ENCODE measurements around the gene DNAJC25. TPM values are rescaled to one million over a fixed set of nuclear protein-coding genes. Genes with fewer than 3 reads are reported as not detected.
"Not testable (repeated sequence)": the region's sequence is repeated elsewhere in the genome, so short reads cannot be mapped to it uniquely, and the experiment has no call there.

Gene DNAJC25
- total RNA-seq, 1 experiment from 2014 or later, result 10.3 TPM

- DNase-seq (ENCODE audit: low spot score), result no peak
These were observed 32.2 kb downstream of the DNAJC25 start for GRCh38 chr9:111663301-111663823.

- DNase-seq (ENCODE audit: low spot score), result no peak
These were observed 37.0 kb downstream of the DNAJC25 start for GRCh38 chr9:111668026-111668573.

- DNase-seq (ENCODE audit: low spot score), result not testable (repeated sequence)
These were observed 37.5 kb downstream of the DNAJC25 start for GRCh38 chr9:111668601-111669000.

- DNase-seq (ENCODE audit: low spot score), result no peak
These were observed 43.2 kb downstream of the DNAJC25 start for GRCh38 chr9:111674319-111674718.

- DNase-seq (ENCODE audit: low spot score), result no peak
These were observed 45.0 kb downstream of the DNAJC25 start for GRCh38 chr9:111676116-111676515.

GRCh38 chr9:111678293-111678692 is 47.2 kb downstream of the DNAJC25 start:
- no peak for DNase-seq (ENCODE audit: low spot score)

GRCh38 chr9:111679199-111679598 is 48.1 kb downstream of the DNAJC25 start:
- no peak for DNase-seq (ENCODE audit: low spot score)

- DNase-seq (ENCODE audit: low spot score), result no peak
These were observed 52.3 kb downstream of the DNAJC25 start for GRCh38 chr9:111683392-111683791.

GRCh38 chr9:111691672-111692329 is 60.7 kb downstream of the DNAJC25 start:
- DNase-seq (ENCODE audit: low spot score), result peak; percentile 36

GRCh38 chr9:111696796-111697195 is 65.7 kb downstream of the DNAJC25 start:
- DNase-seq (ENCODE audit: low spot score), result no peak

- DNase-seq (ENCODE audit: low spot score), result no peak
These were observed 69.6 kb downstream of the DNAJC25 start for GRCh38 chr9:111700776-111701175.

Other genes starting within 250 kb of the DNAJC25 start
- gene ECPAS, start 147.0 kb upstream of the DNAJC25 start, total RNA-seq (2014; rRNA removed; shearing (Covaris generic)), result 43.9 and 44.8 TPM in 2 replicates
- 0.21 TPM in 1 of 2 replicates, not detected in the other for gene ZNF483, start 106.2 kb upstream of the DNAJC25 start, total RNA-seq (2014; rRNA removed; shearing (Covaris generic))
- 452 and 554 TPM in 2 replicates for gene PTGR1, start 31.7 kb upstream of the DNAJC25 start, total RNA-seq (2014; rRNA removed; shearing (Covaris generic))
- 134 and 146 TPM in 2 replicates for gene GNG10, start 30.3 kb downstream of the DNAJC25 start, total RNA-seq (2014; rRNA removed; shearing (Covaris generic))
- 0.94 and 1.5 TPM in 2 replicates for gene SHOC1, start 163.6 kb downstream of the DNAJC25 start, total RNA-seq (2014; rRNA removed; shearing (Covaris generic))